Type B pancreatic cell (in vitro differentiated cells): Measurements from ENCODE around the gene ARHGAP40. TPM values are rescaled to one million over a fixed set of nuclear protein-coding genes. Genes with fewer than 3 reads are reported as not detected.
A peak's percentile ranks its signal among the peaks of the same experiment; 100 is the strongest.

Experiments used
- DNase-seq: peaks from one replicate; pipeline ENCODE4 v3.0.0; 2021; ENCODE audit warnings: mixed read lengths; ENCODE audit not compliant: unreplicated experiment; ENCODE audit errors: extremely low spot score
- H3K27ac Mint-ChIP-seq: 2 replicates; pipeline ENCODE4 v1.8.0; 2021; ENCODE audit warnings: mild to moderate bottlenecking, mixed read lengths
- H3K27me3 Mint-ChIP-seq: 2 replicates; pipeline ENCODE4 v1.8.0; 2021; ENCODE audit warnings: mixed read lengths
- H3K36me3 Mint-ChIP-seq: 2 replicates; pipeline ENCODE4 v1.8.0; 2021; ENCODE audit warnings: mixed read lengths
- H3K4me1 Mint-ChIP-seq: one replicate; pipeline ENCODE4 v1.8.0; 2021; ENCODE audit warnings: mixed read lengths; ENCODE audit not compliant: unreplicated experiment
- H3K4me3 Mint-ChIP-seq: 2 replicates; pipeline ENCODE4 v1.8.0; 2021; ENCODE audit warnings: mild to moderate bottlenecking, mixed read lengths
- H3K9me3 Mint-ChIP-seq: 2 replicates; pipeline ENCODE4 v1.8.0; 2021; ENCODE audit warnings: mixed read lengths
- total RNA-seq: library from RNA; stranded (reverse); gene quantifications from 2 replicates; pipeline ENCODE4 v1.2.1, GENCODE V29; 2021; ENCODE audit warnings: low replicate concordance
- TF ChIP-seq, protein P1 (sequence below): fragments of 200-600 bp; sonication (generic); conservative IDR thresholded peaks from 2 replicates; pipeline ENCODE4 v1.5.0; 2021; ENCODE audit warnings: antibody characterized with exemption, mild to moderate bottlenecking

ARHGAP40 gene
- total RNA-seq, 1 donor from 2014 or later, result 1.7 TPM

DNA sequence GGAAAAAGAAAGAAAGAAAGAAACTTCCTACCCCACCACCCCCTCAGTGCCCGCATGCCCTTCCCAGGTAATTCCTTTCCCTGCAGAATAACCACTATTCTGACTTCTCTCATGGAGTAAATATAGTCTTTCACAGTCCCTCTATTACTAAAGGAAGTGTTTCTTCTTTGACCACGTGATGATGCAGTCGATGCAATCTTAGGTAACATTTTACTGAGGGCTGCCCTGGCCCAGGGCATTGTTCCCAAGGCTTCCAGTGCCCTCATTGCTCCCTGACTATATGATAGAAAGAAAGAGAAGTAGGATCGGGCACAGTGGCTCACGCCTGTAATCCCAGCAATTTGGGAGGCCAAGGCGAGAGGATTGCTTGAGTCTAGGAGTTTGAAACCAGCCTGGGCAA is 29.1 kb downstream of the ARHGAP40 start:
- H3K4me3 Mint-ChIP-seq, result no peak overlapping the region
- H3K36me3 Mint-ChIP-seq, result no peaks in the 10 kb centered on the region

DNA sequence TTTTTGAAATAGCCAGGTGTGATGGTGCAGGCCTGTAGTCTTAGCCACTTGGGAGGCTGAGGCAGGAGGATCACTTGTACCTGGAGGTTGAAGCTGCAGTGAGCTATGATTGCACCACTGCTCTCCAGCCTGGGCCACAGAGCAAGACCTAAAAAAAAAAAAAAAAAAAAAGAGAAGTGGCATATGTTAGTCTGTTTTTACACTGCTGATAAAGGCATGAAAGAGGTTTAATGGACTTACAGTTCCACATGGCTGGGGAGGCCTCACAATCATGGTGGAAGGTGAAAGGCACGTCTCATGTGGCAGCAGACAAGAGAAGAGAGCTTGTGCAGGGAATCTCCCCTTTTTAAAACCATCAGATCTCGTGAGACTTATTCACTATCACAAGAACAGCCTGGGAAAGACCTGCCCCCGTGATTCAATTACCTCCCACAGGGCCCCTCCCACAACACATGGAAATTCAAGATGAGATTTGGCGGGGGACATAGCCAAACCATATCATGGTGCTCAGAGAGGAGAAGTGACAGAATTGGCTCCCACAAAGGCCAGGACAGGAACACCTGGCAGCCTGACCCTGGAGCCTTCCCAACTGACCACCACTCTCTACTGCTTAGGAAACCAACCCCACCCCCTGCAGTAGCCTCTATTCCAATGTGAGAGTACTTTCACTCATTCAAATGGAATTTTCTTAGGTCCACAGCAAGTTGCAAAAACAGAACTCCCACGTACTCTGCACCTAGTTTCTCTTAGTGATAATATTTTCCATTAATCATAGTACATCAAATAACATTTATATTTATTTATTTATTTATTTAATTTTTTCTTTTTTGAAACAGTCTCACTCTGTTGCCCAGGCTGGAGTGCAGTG is 29.8 kb downstream of the ARHGAP40 start:
- Mint-ChIP-seq H3K27me3 (peaks cover 8% of the 10 kb centered on the region), H3K4me3 (no peak overlapping the region), H3K27ac (no peak overlapping the region), H3K4me1 (no peaks in the 10 kb centered on the region), H3K36me3 (no peaks in the 10 kb centered on the region), H3K9me3 (no peaks in the 10 kb centered on the region)
- TF ChIP-seq, protein P1, sequence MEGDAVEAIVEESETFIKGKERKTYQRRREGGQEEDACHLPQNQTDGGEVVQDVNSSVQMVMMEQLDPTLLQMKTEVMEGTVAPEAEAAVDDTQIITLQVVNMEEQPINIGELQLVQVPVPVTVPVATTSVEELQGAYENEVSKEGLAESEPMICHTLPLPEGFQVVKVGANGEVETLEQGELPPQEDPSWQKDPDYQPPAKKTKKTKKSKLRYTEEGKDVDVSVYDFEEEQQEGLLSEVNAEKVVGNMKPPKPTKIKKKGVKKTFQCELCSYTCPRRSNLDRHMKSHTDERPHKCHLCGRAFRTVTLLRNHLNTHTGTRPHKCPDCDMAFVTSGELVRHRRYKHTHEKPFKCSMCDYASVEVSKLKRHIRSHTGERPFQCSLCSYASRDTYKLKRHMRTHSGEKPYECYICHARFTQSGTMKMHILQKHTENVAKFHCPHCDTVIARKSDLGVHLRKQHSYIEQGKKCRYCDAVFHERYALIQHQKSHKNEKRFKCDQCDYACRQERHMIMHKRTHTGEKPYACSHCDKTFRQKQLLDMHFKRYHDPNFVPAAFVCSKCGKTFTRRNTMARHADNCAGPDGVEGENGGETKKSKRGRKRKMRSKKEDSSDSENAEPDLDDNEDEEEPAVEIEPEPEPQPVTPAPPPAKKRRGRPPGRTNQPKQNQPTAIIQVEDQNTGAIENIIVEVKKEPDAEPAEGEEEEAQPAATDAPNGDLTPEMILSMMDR, result no peak
- DNase-seq, result no peak

More for the DNA sequence above, 29.1 kb downstream of the ARHGAP40 start:
- H3K4me1 Mint-ChIP-seq, result no peaks in the 10 kb centered on the region
- no peaks in the 10 kb centered on the region for H3K9me3 Mint-ChIP-seq
- DNase-seq, result no peak
- no peak overlapping the region for H3K27ac Mint-ChIP-seq
- peaks cover 8% of the 10 kb centered on the region for H3K27me3 Mint-ChIP-seq
- TF ChIP-seq, protein P1, result no peak

DNA sequence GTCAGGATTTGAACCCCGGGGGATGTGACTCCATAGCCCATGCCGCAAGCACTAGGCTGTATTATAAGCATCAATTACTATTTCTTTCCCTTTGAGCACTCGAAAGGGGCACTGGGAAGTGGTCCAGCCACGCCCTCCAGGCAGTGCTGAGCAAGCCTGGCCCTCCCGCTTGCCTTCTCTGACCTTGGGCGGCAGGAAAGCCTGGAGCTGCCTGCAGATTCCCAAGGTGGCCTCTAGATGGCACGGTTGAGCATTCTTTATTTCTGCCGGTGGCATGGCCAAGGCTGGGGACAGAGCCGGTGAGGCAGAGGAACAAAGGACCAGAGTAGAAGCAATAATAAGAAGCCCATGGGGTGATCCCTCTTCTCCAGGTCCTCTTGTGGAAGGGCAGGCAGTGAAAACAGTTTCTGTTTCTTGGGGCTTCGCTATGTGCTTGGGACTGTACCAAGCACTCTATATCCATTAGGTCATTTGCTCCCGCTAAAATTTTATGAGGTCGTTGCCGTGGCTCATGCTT is 32.0 kb downstream of the ARHGAP40 start:
- H3K4me3 Mint-ChIP-seq, result no peak overlapping the region
- H3K27ac Mint-ChIP-seq, result no peak overlapping the region
- DNase-seq, result no peak
- TF ChIP-seq, protein P1, result peak; percentile 90
- no peaks in the 10 kb centered on the region for H3K4me1 Mint-ChIP-seq
- no peaks in the 10 kb centered on the region for H3K9me3 Mint-ChIP-seq
- H3K36me3 Mint-ChIP-seq, result no peaks in the 10 kb centered on the region
- peaks cover 8% of the 10 kb centered on the region for H3K27me3 Mint-ChIP-seq

DNA sequence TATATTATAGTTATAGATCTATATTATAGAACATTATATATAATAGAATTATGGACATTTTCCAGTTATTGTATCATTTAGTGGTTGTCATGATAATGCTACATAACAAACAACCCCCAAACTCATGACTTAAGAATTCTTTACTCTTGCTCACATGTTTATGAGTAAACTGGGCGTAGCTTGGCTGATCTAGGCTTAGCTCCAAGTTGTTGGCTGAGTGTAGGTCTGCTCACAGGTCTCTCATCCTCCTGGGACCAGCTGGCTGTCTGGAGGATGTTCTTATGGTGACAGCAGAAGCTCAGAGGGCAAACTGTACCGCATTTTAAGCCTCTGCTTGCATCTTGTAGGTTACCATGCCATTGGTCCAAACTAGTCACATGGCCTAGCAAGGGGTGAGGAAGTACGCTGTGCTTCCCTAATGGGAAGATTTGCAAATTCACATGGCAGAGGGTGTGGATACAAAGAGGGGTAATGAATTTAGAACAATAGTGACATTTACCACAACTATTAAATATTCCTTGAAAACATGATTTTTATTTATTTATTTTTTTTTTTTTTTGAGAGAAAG is 34.2 kb downstream of the ARHGAP40 start:
- peaks cover 19% of the 10 kb centered on the region for H3K27me3 Mint-ChIP-seq
- DNase-seq, result no peak
- H3K9me3 Mint-ChIP-seq, result no peaks in the 10 kb centered on the region
- H3K4me3 Mint-ChIP-seq, result no peak overlapping the region
- H3K36me3 Mint-ChIP-seq, result no peaks in the 10 kb centered on the region
- H3K4me1 Mint-ChIP-seq, result peaks cover 5% of the 10 kb centered on the region
- TF ChIP-seq, protein P1, result no peak
- no peak overlapping the region for H3K27ac Mint-ChIP-seq

DNA sequence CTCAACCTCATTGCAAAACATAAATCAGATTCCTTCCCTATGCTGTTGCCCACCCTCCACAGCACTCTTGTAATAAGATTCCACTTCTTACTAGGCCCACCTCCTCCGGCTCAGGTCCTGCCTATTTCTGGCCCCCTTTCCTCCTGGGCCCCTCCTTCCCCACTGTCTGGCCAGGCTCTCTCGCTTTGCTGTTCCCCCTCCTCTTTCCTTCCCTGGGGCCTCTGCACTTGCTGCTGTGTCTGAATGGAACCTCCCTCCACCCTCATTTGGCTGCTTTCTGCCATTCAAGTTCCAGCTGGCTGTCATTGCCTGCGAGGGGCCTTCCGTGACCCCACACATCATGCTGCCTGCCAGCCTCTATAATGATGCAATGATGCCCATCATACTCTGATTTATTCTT is 38.9 kb downstream of the ARHGAP40 start:
- Mint-ChIP-seq H3K36me3 (no peaks in the 10 kb centered on the region), H3K9me3 (no peaks in the 10 kb centered on the region), H3K27me3 (peaks cover 47% of the 10 kb centered on the region), H3K4me1 (peaks cover 11% of the 10 kb centered on the region), H3K4me3 (no peak overlapping the region), H3K27ac (no peak overlapping the region)
- TF ChIP-seq, protein P1, result no peak
- no peak for DNase-seq
